Measurements from ENCODE around the gene LHX8.

LHX8 gene

DNA sequence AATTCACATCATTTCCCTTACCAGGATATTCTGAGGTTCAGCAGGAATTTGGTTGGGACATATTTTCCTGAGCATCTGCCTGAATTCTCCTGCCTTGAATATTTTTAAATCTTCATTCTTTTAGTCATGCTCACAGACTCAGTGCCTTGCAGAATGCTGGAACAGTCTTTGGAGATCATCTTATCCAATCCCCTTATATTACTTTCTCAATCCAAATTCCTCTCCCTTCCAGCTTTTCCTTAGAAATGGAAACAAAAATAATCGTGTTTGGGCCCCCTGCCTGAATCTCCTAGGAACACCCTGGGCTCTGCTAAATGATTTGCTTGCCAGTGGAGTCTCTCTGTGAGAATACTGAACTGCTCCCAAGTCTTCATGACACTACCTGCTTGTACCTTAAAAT is 38.4 kb downstream of the LHX8 start:
- no peak for TF ChIP-seq ZNF416 (tag by site-specific recombination; IDR thresholded peaks at IDR 0.05)
- no peak for TF ChIP-seq ZNF521 (tag by site-specific recombination; IDR thresholded peaks at IDR 0.05)
- no peak for TF ChIP-seq ZNF214 (tag by site-specific recombination; IDR thresholded peaks at IDR 0.05; ENCODE audit: borderline replicate concordance)
- no peak for TF ChIP-seq ZNF514 (tag by site-specific recombination; IDR thresholded peaks at IDR 0.05)
- TF ChIP-seq ZNF302 (tag by site-specific recombination; IDR thresholded peaks at IDR 0.05; ENCODE audit: low read depth) = no peak
- no peak for TF ChIP-seq ZXDB (tag by site-specific recombination; IDR thresholded peaks at IDR 0.05)
- no peak for TF ChIP-seq ZNF10 (tag by site-specific recombination; IDR thresholded peaks at IDR 0.05)
- TF ChIP-seq ZFP69B (tag by site-specific recombination; IDR thresholded peaks at IDR 0.05) = no peak
- no peak for TF ChIP-seq ZNF239 (tag by site-specific recombination; IDR thresholded peaks at IDR 0.05)
- TF ChIP-seq FEZF1 (tag by site-specific recombination; IDR thresholded peaks at IDR 0.05) = no peak
- TF ChIP-seq MZF1 (tag by site-specific recombination; IDR thresholded peaks at IDR 0.05; ENCODE audit: borderline replicate concordance) = no peak
- Histone ChIP-seq H3K36me3 (ENCODE audit: control insufficient read depth in 2 of 2, insufficient read depth in 1 of 2, low read length in 2 of 2) (no peaks in the 10 kb centered on the region), H3K4me1 (ENCODE audit: control insufficient read depth, insufficient read depth, low read length) (no peaks in the 10 kb centered on the region), H3K4me3 (ENCODE audit: low read depth, low read length) (no peak overlapping the region), H3K9me3 (ENCODE audit: control insufficient read depth, insufficient read depth, low read depth, low read length) (no peaks in the 10 kb centered on the region), H3K27ac (ENCODE audit: extremely low read depth, low read depth, low read length) (no peak overlapping the region)
- ChIA-PET POLR2A (no interaction called here), CTCF (interaction anchor here (0.6 to 1.0 kb wide), 2 partner anchors 23 to 31 kb away, joined by 3 to 4 read pairs; no protein-coding TSS in a partner anchor)

DNA sequence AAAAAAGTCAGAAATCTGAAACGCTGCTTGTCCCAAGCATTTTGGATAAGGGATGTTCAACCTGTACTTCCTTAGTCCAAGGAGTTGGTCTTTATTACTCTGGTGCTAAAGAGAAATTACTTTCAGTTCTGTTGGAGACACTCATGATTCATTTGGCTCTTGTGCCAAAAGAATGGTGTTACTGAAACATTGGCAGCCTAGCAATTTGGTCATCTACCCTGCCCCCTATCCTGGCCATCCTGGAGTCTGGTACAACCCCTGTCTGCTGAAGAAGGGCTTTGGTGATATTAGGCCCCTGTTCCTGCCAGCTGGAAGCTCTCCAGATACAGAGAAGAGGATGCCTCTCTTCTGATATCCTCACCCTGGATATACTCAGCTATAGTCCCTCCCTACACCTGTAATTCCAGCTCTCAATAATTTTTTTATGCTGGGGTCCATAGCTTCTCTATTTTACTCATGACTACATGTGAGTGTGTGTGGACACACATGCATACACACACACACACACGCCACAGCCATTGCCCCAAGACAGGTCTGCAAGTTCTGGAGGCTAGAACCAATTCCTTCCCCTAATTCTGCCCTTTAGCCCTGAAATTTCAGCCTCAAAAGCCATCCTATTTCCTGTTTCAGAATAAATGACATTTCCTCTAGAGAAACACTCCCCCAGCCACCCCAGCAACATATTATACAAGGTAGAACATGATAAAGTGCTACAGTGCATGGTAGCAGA is 40.0 kb downstream of the LHX8 start:
- ChIA-PET CTCF (no interaction called here), POLR2A (no interaction called here)
- no peak overlapping the region for H3K4me3 ChIP-seq (ENCODE audit: low read depth, low read length)
- TF ChIP-seq, protein P1, sequence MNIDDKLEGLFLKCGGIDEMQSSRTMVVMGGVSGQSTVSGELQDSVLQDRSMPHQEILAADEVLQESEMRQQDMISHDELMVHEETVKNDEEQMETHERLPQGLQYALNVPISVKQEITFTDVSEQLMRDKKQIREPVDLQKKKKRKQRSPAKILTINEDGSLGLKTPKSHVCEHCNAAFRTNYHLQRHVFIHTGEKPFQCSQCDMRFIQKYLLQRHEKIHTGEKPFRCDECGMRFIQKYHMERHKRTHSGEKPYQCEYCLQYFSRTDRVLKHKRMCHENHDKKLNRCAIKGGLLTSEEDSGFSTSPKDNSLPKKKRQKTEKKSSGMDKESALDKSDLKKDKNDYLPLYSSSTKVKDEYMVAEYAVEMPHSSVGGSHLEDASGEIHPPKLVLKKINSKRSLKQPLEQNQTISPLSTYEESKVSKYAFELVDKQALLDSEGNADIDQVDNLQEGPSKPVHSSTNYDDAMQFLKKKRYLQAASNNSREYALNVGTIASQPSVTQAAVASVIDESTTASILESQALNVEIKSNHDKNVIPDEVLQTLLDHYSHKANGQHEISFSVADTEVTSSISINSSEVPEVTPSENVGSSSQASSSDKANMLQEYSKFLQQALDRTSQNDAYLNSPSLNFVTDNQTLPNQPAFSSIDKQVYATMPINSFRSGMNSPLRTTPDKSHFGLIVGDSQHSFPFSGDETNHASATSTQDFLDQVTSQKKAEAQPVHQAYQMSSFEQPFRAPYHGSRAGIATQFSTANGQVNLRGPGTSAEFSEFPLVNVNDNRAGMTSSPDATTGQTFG (tag by site-specific recombination; IDR thresholded peaks at IDR 0.05; ENCODE audit: borderline replicate concordance) = no peak
- TF ChIP-seq ZNF341 (tag by site-specific recombination; IDR thresholded peaks at IDR 0.05; ENCODE audit: low read depth) (no peak), ZNF362 (tag by site-specific recombination; IDR thresholded peaks at IDR 0.05) (no peak), ZNF221 (tag by site-specific recombination; IDR thresholded peaks at IDR 0.05; ENCODE audit: borderline replicate concordance) (no peak), PRDM1 (tag by site-specific recombination; IDR thresholded peaks at IDR 0.05) (no peak), ZBTB20 (tag by site-specific recombination; IDR thresholded peaks at IDR 0.05) (no peak), HOXA7 (CRISPR knock-in tag; IDR thresholded peaks at IDR 0.05; ENCODE audit: borderline replicate concordance) (no peak), ZFP37 (tag by site-specific recombination; IDR thresholded peaks at IDR 0.05) (no peak), ZNF146 (tag by site-specific recombination; IDR thresholded peaks at IDR 0.05) (no peak), CTCF (tag by site-specific recombination; IDR thresholded peaks at IDR 0.05) (no peak), ZBTB17 (tag by site-specific recombination; IDR thresholded peaks at IDR 0.05) (no peak)
- TF ChIP-seq, protein P2, sequence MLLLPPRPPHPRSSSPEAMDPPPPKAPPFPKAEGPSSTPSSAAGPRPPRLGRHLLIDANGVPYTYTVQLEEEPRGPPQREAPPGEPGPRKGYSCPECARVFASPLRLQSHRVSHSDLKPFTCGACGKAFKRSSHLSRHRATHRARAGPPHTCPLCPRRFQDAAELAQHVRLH (tag by site-specific recombination; IDR thresholded peaks at IDR 0.05) = no peak
- TF ChIP-seq, protein P3, sequence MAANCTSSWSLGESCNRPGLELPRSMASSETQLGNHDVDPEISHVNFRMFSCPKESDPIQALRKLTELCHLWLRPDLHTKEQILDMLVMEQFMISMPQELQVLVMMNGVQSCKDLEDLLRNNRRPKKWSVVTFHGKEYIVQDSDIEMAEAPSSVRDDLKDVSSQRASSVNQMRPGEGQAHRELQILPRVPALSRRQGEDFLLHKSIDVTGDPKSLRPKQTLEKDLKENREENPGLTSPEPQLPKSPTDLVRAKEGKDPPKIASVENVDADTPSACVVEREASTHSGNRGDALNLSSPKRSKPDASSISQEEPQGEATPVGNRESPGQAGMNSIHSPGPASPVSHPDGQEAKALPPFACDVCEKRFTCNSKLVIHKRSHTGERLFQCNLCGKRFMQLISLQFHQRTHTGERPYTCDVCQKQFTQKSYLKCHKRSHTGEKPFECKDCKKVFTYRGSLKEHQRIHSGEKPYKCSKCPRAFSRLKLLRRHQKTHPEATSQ (tag by site-specific recombination; IDR thresholded peaks at IDR 0.05) = no peak
- TF ChIP-seq, protein P4, sequence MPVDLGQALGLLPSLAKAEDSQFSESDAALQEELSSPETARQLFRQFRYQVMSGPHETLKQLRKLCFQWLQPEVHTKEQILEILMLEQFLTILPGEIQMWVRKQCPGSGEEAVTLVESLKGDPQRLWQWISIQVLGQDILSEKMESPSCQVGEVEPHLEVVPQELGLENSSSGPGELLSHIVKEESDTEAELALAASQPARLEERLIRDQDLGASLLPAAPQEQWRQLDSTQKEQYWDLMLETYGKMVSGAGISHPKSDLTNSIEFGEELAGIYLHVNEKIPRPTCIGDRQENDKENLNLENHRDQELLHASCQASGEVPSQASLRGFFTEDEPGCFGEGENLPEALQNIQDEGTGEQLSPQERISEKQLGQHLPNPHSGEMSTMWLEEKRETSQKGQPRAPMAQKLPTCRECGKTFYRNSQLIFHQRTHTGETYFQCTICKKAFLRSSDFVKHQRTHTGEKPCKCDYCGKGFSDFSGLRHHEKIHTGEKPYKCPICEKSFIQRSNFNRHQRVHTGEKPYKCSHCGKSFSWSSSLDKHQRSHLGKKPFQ (tag by site-specific recombination; IDR thresholded peaks at IDR 0.05) = no peak
- H3K27ac ChIP-seq (ENCODE audit: extremely low read depth, low read depth, low read length) = no peak overlapping the region
- H3K36me3 ChIP-seq (ENCODE audit: control insufficient read depth in 2 of 2, insufficient read depth in 1 of 2, low read length in 2 of 2) = no peaks in the 10 kb centered on the region
- H3K9me3 ChIP-seq (ENCODE audit: control insufficient read depth, insufficient read depth, low read depth, low read length) = no peaks in the 10 kb centered on the region
- H3K4me1 ChIP-seq (ENCODE audit: control insufficient read depth, insufficient read depth, low read length) = no peaks in the 10 kb centered on the region
